Panc1 (cell line): ENCODE data around the gene RFXAP. TPM values are rescaled to one million over a fixed set of nuclear protein-coding genes. Genes with fewer than 3 reads are reported as not detected.

ENCODE experiments used
- ATAC-seq: fragments of 200-7000 bp; cut with Tn5 transposase; 2 replicates; pipeline ENCODE4 v1.9.1; 2020; ENCODE audit warnings: mild to moderate bottlenecking, moderate library complexity
- BruUV-seq: library from RNA; stranded (reverse); fragments of 400-500 nt; replicated peaks from 2 replicates; lab custom pipeline; 2021; lab: Mats Ljungman, UMichigan
- CTCF ChIA-PET: fragments of 300-600 bp; sonication (Branson Sonifier 250); formaldehyde crosslinking; loops from one replicate; lab custom pipeline; 2022; ENCODE audit warnings: antibody characterized with exemption; lab: Charles Lee
- POLR2A ChIA-PET: fragments of 300-600 bp; sonication (Branson Sonifier 250); formaldehyde crosslinking; loops from one replicate; lab custom pipeline; 2022; ENCODE audit warnings: antibody characterized with exemption; lab: Charles Lee
- DNase-seq: peaks from one replicate; pipeline ENCODE4 v3.0.0-alpha.2; 2010; ENCODE audit warnings: low read depth, low spot score
- H3K27ac ChIP-seq: 2 replicates; pipeline ENCODE4 v1.5.1; 2011; ENCODE audit warnings: mild to moderate bottlenecking, low read length, inconsistent platforms
- H3K27me3 ChIP-seq: fragments of 200-500 bp; sonication (Bioruptor generic); 2 replicates; pipeline ENCODE4 v1.6.0; 2014; ENCODE audit warnings: low read length, inconsistent platforms; ENCODE audit not compliant: control insufficient read depth, insufficient read depth
- H3K36me3 ChIP-seq: fragments of 200-500 bp; sonication (Bioruptor generic); 2 replicates; pipeline ENCODE4 v1.5.1; 2014; ENCODE audit warnings: inconsistent platforms, mild to moderate bottlenecking, low read length, moderate library complexity; ENCODE audit not compliant: control insufficient read depth, insufficient read depth
- H3K4me1 ChIP-seq: 2 replicates; pipeline ENCODE4 v1.5.1; 2011; ENCODE audit warnings: inconsistent platforms, mild to moderate bottlenecking, low read length, moderate library complexity; ENCODE audit not compliant: control insufficient read depth, insufficient read depth
- H3K4me3 ChIP-seq, 2 experiments: 2 replicates each; pipeline ENCODE4 v1.5.1; 2011 to 2012; ENCODE audit warnings: low read depth in 2 of 2, low read length in 2 of 2, mild to moderate bottlenecking in 2 of 2, inconsistent platforms in 1 of 2, moderate library complexity in 1 of 2
- H3K9me3 ChIP-seq: fragments of 200-500 bp; sonication (Bioruptor generic); 2 replicates; pipeline ENCODE4 v1.5.1; 2014; ENCODE audit warnings: low read depth, mild to moderate bottlenecking, inconsistent platforms, low read length, moderate library complexity; ENCODE audit not compliant: control insufficient read depth, insufficient read depth
- CTCF ChIP-seq: fragments of 450-650 bp; IDR thresholded peaks from 2 replicates; pipeline ENCODE4 v1.5.1; 2017; ENCODE audit warnings: mild to moderate bottlenecking
- POLR2AphosphoS5 ChIP-seq: IDR thresholded peaks from 2 replicates; pipeline ENCODE4 v1.6.1; 2012; ENCODE audit warnings: mild to moderate bottlenecking, low read depth, low read length, moderate library complexity
- SIN3A ChIP-seq: IDR thresholded peaks from 2 replicates; pipeline ENCODE4 v1.6.1; 2012; ENCODE audit warnings: low read depth, mild to moderate bottlenecking, low read length, moderate library complexity, borderline replicate concordance; ENCODE audit not compliant: insufficient read depth
- TCF7L2 ChIP-seq: IDR thresholded peaks from 2 replicates; pipeline ENCODE4 v1.6.1; 2011; ENCODE audit warnings: mild to moderate bottlenecking, low read depth, low read length, inconsistent platforms
- in situ Hi-C: cut with HindIII; loops from 2 replicates; pipeline ENCODE4 v1.10.0; 2016; ENCODE audit warnings: low sequenced_read_pairs, low pct_unique_long_range_greater_than_20kb
- intact Hi-C: fragments of 100-400 bp; cut with micrococcal nuclease; formaldehyde crosslinking; loops from one replicate; pipeline ENCODE4 v1.10.0; 2022; ENCODE audit not compliant: unreplicated experiment
- total RNA-seq: library from RNA; stranded (reverse); gene quantifications from one replicate; pipeline ENCODE4 v1.2.1, GENCODE V29; 2021; ENCODE audit not compliant: unreplicated experiment
- TF ChIP-seq, protein P1 (sequence below), 2 experiments: IDR thresholded peaks; 2 replicates each; pipeline ENCODE4 v1.6.1; 2011 to 2012; ENCODE audit warnings: low read depth in 2 of 2, control low read depth in 1 of 2, low read length in 1 of 2, mild to moderate bottlenecking in 1 of 2, moderate library complexity in 1 of 2; ENCODE audit not compliant: insufficient read depth in 1 of 2

Gene RFXAP
- total RNA-seq, 1 experiment from 2014 or later: 2.9 TPM

DNA sequence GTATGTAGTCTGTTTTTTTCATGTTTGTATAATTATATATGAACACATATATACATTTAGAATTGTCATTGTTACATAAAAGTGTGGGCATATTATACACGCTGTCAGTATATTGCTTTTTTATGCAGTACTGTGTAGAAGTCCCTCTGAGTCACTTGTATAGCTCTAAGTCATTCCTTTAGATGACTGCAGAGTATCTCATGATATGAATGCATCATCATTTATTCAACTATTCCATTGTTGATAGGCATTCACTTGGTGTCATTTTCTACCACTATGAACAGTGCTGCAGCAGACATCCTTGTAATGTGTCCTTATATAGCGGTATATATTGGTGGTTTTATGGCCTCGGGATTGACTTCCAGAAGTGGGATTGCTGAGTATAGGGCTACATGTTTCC is 15.3 kb downstream of the RFXAP start:
- ATAC-seq (no peak), DNase-seq (no peak)
- TF ChIP-seq CTCF: no peak
- no peak for TF ChIP-seq TCF7L2
- TF ChIP-seq SIN3A: no peak
- TF ChIP-seq, protein P1, sequence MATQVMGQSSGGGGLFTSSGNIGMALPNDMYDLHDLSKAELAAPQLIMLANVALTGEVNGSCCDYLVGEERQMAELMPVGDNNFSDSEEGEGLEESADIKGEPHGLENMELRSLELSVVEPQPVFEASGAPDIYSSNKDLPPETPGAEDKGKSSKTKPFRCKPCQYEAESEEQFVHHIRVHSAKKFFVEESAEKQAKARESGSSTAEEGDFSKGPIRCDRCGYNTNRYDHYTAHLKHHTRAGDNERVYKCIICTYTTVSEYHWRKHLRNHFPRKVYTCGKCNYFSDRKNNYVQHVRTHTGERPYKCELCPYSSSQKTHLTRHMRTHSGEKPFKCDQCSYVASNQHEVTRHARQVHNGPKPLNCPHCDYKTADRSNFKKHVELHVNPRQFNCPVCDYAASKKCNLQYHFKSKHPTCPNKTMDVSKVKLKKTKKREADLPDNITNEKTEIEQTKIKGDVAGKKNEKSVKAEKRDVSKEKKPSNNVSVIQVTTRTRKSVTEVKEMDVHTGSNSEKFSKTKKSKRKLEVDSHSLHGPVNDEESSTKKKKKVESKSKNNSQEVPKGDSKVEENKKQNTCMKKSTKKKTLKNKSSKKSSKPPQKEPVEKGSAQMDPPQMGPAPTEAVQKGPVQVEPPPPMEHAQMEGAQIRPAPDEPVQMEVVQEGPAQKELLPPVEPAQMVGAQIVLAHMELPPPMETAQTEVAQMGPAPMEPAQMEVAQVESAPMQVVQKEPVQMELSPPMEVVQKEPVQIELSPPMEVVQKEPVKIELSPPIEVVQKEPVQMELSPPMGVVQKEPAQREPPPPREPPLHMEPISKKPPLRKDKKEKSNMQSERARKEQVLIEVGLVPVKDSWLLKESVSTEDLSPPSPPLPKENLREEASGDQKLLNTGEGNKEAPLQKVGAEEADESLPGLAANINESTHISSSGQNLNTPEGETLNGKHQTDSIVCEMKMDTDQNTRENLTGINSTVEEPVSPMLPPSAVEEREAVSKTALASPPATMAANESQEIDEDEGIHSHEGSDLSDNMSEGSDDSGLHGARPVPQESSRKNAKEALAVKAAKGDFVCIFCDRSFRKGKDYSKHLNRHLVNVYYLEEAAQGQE (IDR thresholded peaks at IDR 0.05; ENCODE audit: insufficient read depth in 1 of 2, low read depth in 2 of 2, low read length in 1 of 2): no peak
- no peak for TF ChIP-seq POLR2AphosphoS5
- ChIA-PET POLR2A (no interaction called here), CTCF (no interaction called here)
- Histone ChIP-seq H3K27ac (no peak overlapping the region), H3K9me3 (no peaks in the 10 kb centered on the region), H3K27me3 (no peaks in the 10 kb centered on the region), H3K36me3 (no peaks in the 10 kb centered on the region), H3K4me3 (no peak overlapping the region), H3K4me1 (no peaks in the 10 kb centered on the region)
- intact Hi-C loops (no loop called here), in situ Hi-C loops (no loop called here)
- no TSS peak for BruUV-seq

GRCh38 chr13:36837354-36838092 is 18.5 kb downstream of the RFXAP start:
- Histone ChIP-seq H3K36me3 (no peaks in the 10 kb centered on the region), H3K4me1 (no peaks in the 10 kb centered on the region), H3K9me3 (no peaks in the 10 kb centered on the region), H3K27ac (no peak overlapping the region), H3K27me3 (no peaks in the 10 kb centered on the region), H3K4me3 (no peak overlapping the region)
- TF ChIP-seq TCF7L2 (no peak), POLR2AphosphoS5 (no peak), CTCF (no peak), SIN3A (no peak)
- TF ChIP-seq, protein P1 (IDR thresholded peaks at IDR 0.05; ENCODE audit: insufficient read depth in 1 of 2, low read depth in 2 of 2, low read length in 1 of 2): no peak
- ATAC-seq (no peak), DNase-seq (no peak)
- intact Hi-C loops (no loop called here), in situ Hi-C loops (no loop called here)
- no TSS peak for BruUV-seq
- POLR2A ChIA-PET: no interaction called here
- CTCF ChIA-PET: no interaction called here
